Pancreas (tissue), 10 donors: ENCODE data around the gene GRAP. TPM values are rescaled to one million over a fixed set of nuclear protein-coding genes. Genes with fewer than 3 reads are reported as not detected.
A peak's percentile ranks its signal among the peaks of the same experiment; 100 is the strongest.

Experiments
- ATAC-seq, 4 donors: fragments of 200-7000 bp; cut with Tn5 transposase; one replicate each; pipeline versions ENCODE4 v1.8.0 to v1.9.1; 2020; ENCODE audit warnings: mild to moderate bottlenecking in 4 of 4, moderate library complexity in 4 of 4
- DNase-seq, 6 donors: peaks; one replicate each; pipeline ENCODE4 v3.0.0-alpha.2; 2020
- FAIRE-seq: peaks from 2 replicates; lab custom pipeline; 2012; peaks lifted over from hg19 to GRCh38; lab: Jason Lieb, UNC
- H3K27ac ChIP-seq, 4 donors: fragments of 200-600 bp; sonication (generic); 1 replicate in 3 of 4; 2 replicates in 1 of 4; pipeline versions ENCODE4 v1.5.0 to v1.8.0; 2020
- H3K27me3 ChIP-seq, 4 donors: fragments of 200-600 bp; one replicate each; pipeline ENCODE4 v1.8.0; 2021
- H3K36me3 ChIP-seq, 3 donors: fragments of 200-600 bp; sonication (generic) in 1 of 3; one replicate each; pipeline versions ENCODE4 v1.5.0 to v1.8.0; 2020 to 2021
- H3K4me1 ChIP-seq, 3 donors: fragments of 200-600 bp; one replicate each; pipeline ENCODE4 v1.8.0; 2021
- H3K4me3 ChIP-seq, 4 donors: fragments of 200-600 bp; sonication (generic) in 2 of 4; one replicate each; pipeline versions ENCODE4 v1.5.0 to v1.8.0; 2020 to 2021
- H3K9me3 ChIP-seq, 4 donors: fragments of 200-600 bp; one replicate each; pipeline ENCODE4 v1.8.0; 2021
- CTCF ChIP-seq, 4 donors: fragments of 200-600 bp; sonication (generic) in 3 of 4; IDR thresholded peaks; one replicate each; pipeline versions ENCODE4 v1.5.0 to v1.8.0; 2021; ENCODE audit warnings: antibody characterized with exemption in 4 of 4
- WGBS, 2 donors: extraction: QIAGEN DNeasy Blood & Tissue Kit; methylation state at CpG; one replicate each; pipeline ENCODE4 v1.1.7; 2013; 5-methylcytosine and 5-hydroxymethylcytosine counted together
- intact Hi-C, 3 donors: fragments of 100-400 bp; cut with DNase I; formaldehyde crosslinking; loops; one replicate each; pipeline versions ENCODE4 v1.11.1 to v1.14.2; 2022
- polyA plus RNA-seq, 2 donors: library from polyadenylated mRNA; stranded (reverse); fragments of 200-250 nt; gene quantifications; one replicate each; pipeline ENCODE4 v1.2.3, GENCODE V29; 2013
- total RNA-seq, 6 donors: library from RNA; stranded (reverse); fragmentation: NEBNext Ultra II Directional in 4 of 6; extraction: Animal tissue kit (Norgen Biotek cat#: 25700) in 4 of 6; gene quantifications; one replicate each; pipeline versions ENCODE4 v1.2.1 to v1.2.4, GENCODE V29; 2021 to 2023
- donor health status: healthy with polysubstance abuse.
- donor health status: DM: no; HTN: no; CAD: no; lungs with moderate emphysema.
- donor health status: DM: no; HTN: no; CAD: no.
- donor health status: control.
- donor health status: control.
- donor health status: Bipolar disorder and iron deficiency.
- donor health status: DM: yes; HTN: yes; CAD: no.
- donor health status: DM: no; HTN: no; CAD: no.
- donor health status: DM: no; HTN: no; CAD: no.
- donor health status: DM: yes; HTN: yes; CAD: no.

The GRAP gene
- total and polyA plus RNA-seq, 8 donors, result 0.38 to 2.3 (median 0.97) TPM

GRCh38 chr17:18984273-18985114, 62.3 kb downstream of the GRAP start:
- Histone ChIP-seq H3K9me3 (no peaks in the 10 kb centered on the region), H3K27ac (peak overlapping the region; percentile 46 to 80 (median 59)), H3K27me3 (no peaks in the 10 kb centered on the region), H3K4me3 (no peak overlapping the region), H3K4me1 (peaks cover 0 to 8% (median 0%) of the 10 kb centered on the region in 3 donors), H3K36me3 (no peaks in the 10 kb centered on the region)
- ATAC-seq, result no peak
- TF ChIP-seq CTCF (IDR thresholded peaks at IDR 0.05), result no peak
- no peak for FAIRE-seq
- intact Hi-C loops, result no loop called here
- DNase-seq, result peak in 1 of 6 donors; percentile 37
- WGBS, 2 donors, result 86 to 87% methylated on average over 21 of the region's 21 CpGs

- ATAC-seq, result peak; percentile 62 to 85 (median 78)
- 63 to 68% methylated on average over 30 of the region's 30 CpGs for WGBS, 2 donors
- H3K27me3 ChIP-seq, result no peaks in the 10 kb centered on the region
- intact Hi-C loops, result no loop called here
- no peaks in the 10 kb centered on the region for H3K4me1 ChIP-seq
- FAIRE-seq, result no peak
- H3K9me3 ChIP-seq, result no peaks in the 10 kb centered on the region
- peak overlapping the region; percentile 52 to 78 (median 68) for H3K27ac ChIP-seq
- no peak for TF ChIP-seq CTCF (IDR thresholded peaks at IDR 0.05)
- H3K4me3 ChIP-seq, result no peak overlapping the region
- DNase-seq, result peak in 5 of 6 donors; percentile 51 to 75 (median 72)
- peaks cover 0 to 15% (median 0%) of the 10 kb centered on the region in 3 donors for H3K36me3 ChIP-seq
These were observed 64.9 kb downstream of the GRAP start for GRCh38 chr17:18981642-18982424.

GRCh38 chr17:18981335-18981641, 65.5 kb downstream of the GRAP start:
- FAIRE-seq (no peak), ATAC-seq (no peak), DNase-seq (no peak)
- TF ChIP-seq CTCF (IDR thresholded peaks at IDR 0.05), result no peak
- H3K27ac ChIP-seq, result peak overlapping the region; percentile 52 to 78 (median 68)
- no peaks in the 10 kb centered on the region for H3K4me1 ChIP-seq
- H3K27me3 ChIP-seq, result no peaks in the 10 kb centered on the region
- H3K36me3 ChIP-seq, result peaks cover 0 to 15% (median 0%) of the 10 kb centered on the region in 3 donors
- H3K9me3 ChIP-seq, result no peaks in the 10 kb centered on the region
- no peak overlapping the region for H3K4me3 ChIP-seq
- intact Hi-C loops, result no loop called here
- WGBS, 2 donors, result 78 to 95% methylated on average over 5 to 6 of the region's 6 CpGs

GRCh38 chr17:18980682-18981334, 65.9 kb downstream of the GRAP start:
- Histone ChIP-seq H3K9me3 (no peaks in the 10 kb centered on the region), H3K27ac (peak overlapping the region; percentile 52 to 78 (median 68)), H3K27me3 (no peaks in the 10 kb centered on the region), H3K4me1 (no peaks in the 10 kb centered on the region), H3K36me3 (peaks cover 0 to 15% (median 0%) of the 10 kb centered on the region in 3 donors), H3K4me3 (no peak overlapping the region)
- DNase-seq (no peak), FAIRE-seq (no peak), ATAC-seq (no peak)
- intact Hi-C loops, result no loop called here
- WGBS, 2 donors, result 76 to 77% methylated on average over 13 of the region's 13 CpGs
- no peak for TF ChIP-seq CTCF (IDR thresholded peaks at IDR 0.05)
